ENCODE measurements around the gene FAM174B.

The FAM174B gene

GRCh38 chr15:92655178-92655995, at the start of gene FAM174B:
TSS of gene FAM174B (minus strand) at chr15:92655775.
- DNase-seq (ENCODE audit: low spot score) (no peak), FAIRE-seq (no peak)

DNA sequence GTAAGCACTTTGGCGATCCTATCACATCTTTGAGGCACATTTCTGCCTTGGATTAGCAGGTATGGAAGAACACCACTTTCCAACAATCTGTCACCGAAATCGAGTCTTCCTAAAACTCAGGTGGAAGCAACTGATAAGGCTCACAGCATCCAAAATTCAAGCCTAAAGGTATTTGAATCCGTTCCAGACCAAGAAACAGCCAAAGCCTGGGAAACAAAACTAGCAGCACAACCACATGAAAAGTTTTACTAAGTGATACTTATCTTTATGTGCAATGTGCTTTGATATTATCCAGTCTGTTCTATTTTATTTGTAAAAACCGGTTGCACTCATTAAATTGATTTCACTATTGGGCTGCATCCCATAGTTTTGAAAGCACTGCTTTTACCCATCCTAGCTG, 40.5 kb upstream of the FAM174B start:
- DNase-seq (ENCODE audit: low spot score) (no peak), FAIRE-seq (no peak)

DNA sequence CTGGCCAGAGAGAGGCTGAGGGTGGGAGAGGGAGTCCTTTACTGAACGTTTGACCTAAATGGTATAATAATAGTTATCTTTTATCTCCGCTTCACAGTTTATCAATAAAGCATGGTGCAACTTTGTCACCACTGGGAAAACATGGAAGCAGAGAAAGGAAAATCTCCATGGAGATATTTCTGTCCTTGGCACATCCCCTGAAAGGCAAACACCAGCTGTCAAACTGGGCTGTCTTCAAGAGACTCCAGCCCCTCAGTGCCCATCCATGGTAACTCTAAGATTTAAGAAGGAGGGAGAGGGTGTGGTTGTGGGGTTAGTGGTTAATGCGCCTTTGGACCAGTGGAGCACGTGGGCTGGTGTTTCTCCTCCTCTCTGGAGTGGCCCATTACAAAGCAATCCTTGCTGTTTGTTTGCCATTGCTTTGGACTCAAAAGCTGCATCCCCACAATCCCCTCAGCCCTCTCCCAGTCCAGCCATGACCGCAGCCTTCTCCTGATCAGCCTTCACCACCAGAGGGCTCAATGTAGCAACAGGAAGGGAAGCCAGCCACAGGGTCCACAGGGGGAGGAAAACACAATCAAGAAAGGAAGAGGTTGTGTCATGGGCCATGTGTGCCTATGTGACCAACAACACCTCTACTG, 38.2 kb upstream of the FAM174B start:
- DNase-seq (ENCODE audit: low spot score) (no peak), FAIRE-seq (no peak)

GRCh38 chr15:92690395-92690794, 34.8 kb upstream of the FAM174B start:
- FAIRE-seq (no peak), DNase-seq (ENCODE audit: low spot score) (no peak)

DNA sequence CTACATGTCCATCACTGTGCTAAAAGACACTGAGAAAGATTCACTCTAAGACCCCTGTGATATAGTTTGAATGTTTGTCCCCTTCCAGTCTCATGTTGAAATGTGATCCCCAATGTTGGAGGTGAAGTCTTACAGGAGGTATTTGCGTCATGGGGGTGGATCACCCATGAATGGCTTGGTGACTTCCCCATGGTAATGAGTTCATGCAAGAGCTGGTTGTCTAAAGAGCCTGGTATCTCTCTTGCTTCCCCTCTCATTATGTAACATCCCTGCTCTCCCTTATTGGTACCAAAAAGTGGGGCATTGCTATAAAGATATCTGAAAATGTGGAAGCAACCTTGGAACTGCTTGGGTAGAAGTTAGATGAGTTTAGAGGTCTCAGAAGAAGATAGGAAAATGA, 32.2 kb upstream of the FAM174B start:
- FAIRE-seq (no peak), DNase-seq (ENCODE audit: low spot score) (no peak)

GRCh38 chr15:92687195-92687602, 31.6 kb upstream of the FAM174B start:
- peak; percentile 5 for DNase-seq (ENCODE audit: low spot score)
- no peak for FAIRE-seq

DNA sequence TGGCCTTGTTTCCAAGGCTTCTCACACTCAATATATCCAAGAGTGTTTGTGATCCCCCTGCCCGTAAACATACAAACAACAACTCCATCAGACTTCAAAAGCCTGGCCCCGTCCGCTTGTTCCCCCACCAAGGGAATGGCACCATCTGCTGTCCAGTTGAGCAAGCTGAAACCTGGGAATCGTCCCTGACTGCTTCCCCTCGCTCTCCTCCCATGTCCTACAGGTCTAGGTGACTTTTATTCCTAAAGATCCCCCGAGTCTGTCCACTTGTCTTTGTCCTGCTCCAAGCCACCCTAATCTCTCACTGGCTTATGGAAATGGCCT, 27.9 kb upstream of the FAM174B start:
- FAIRE-seq (no peak), DNase-seq (ENCODE audit: low spot score) (no peak)

GRCh38 chr15:92682741-92683510, 27.4 kb upstream of the FAM174B start:
- DNase-seq (ENCODE audit: low spot score): no peak

DNA sequence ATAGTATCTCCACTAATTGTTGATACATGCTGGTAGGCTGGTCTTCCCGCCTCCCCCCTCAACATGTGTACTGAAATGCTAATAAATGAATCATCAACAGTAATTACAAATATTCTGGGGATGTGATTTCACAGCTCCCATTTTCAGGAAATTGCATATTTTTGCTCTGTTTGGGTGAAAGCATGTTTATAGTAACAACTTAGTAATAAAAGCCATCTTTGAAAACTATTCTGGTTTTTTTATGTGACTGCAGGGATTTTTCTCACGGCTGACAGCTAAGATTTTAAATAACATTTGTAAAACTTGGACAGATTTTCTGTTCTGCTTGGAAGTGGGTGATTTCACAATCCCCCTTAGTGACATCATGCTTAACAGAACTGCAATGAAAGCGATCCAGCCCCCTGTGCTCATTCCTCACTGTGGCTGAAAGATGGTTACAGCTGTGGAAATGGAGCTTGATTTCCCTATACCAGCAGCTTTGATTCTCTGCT, 25.6 kb upstream of the FAM174B start:
- FAIRE-seq: no peak
- DNase-seq (ENCODE audit: low spot score): no peak

More at GRCh38 chr15:92682741-92683510, 27.4 kb upstream of the FAM174B start:
- FAIRE-seq: no peak

DNA sequence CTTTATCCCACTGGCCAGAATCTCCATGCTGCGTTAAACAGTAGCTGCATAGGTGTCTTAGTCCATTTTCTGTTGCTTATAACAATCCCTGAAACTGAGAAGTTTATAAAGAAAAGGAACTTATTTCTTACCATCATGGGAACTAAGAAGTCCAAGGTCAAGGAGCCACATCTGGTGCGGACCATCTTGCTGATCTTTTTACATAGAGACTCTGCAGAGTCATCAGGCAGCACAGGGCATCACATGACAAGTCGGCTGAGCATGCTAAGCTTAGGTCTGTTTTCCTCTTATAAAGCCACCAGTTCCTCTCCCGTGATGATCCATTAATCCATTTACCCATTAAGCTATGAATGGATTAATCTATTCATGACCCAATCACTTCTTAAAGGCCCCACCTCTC, 22.4 kb upstream of the FAM174B start:
- no peak for FAIRE-seq
- no peak for DNase-seq (ENCODE audit: low spot score)

DNA sequence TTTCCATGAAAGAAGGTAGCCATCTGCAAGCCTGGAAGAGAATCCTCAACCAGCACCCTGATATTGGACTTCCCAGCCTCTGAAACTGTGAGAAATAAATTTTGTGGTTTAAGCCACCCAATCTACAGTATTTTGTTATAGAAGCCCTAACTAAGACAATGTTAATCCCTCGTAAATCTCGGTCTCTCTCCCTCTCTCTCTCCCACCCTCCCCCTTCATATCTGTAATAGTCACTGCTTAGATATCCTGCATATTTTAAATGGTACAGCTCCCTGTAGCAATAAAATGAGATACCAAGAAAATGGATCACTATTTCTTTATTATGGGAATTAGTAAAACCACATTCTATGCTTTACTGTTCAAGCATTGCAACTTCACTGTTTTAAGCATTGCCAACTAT, 21.0 kb upstream of the FAM174B start:
- FAIRE-seq (no peak), DNase-seq (ENCODE audit: low spot score) (no peak)

- FAIRE-seq: no peak
Observed at GRCh38 chr15:92675485-92675884, 19.9 kb upstream of the FAM174B start.

GRCh38 chr15:92674347-92674746, 18.8 kb upstream of the FAM174B start:
- DNase-seq (ENCODE audit: low spot score) (no peak), FAIRE-seq (no peak)

More at GRCh38 chr15:92675485-92675884, 19.9 kb upstream of the FAM174B start:
- no peak for DNase-seq (ENCODE audit: low spot score)

DNA sequence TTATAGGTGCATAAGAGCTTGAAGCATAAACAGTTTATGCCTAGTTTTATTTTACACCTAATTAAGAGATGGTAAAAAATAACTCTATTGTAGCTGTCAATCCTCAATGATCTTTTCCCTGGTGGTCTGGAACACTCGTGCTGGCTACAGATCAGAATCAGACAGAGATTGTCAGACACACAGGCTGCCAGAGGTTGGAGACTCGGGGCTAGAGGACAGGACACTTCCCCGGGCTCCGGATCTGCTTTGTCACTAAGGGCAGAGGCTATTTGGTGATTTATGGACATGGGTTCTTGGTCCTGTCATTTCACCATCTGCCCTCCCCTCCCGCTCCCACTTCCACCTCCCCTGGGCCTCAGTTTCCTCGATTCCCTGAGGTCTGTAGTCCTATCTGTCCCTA, 16.5 kb upstream of the FAM174B start:
- no peak for DNase-seq (ENCODE audit: low spot score)
- FAIRE-seq: no peak

GRCh38 chr15:92671406-92671805, 15.8 kb upstream of the FAM174B start:
- DNase-seq (ENCODE audit: low spot score) (no peak), FAIRE-seq (no peak)

DNA sequence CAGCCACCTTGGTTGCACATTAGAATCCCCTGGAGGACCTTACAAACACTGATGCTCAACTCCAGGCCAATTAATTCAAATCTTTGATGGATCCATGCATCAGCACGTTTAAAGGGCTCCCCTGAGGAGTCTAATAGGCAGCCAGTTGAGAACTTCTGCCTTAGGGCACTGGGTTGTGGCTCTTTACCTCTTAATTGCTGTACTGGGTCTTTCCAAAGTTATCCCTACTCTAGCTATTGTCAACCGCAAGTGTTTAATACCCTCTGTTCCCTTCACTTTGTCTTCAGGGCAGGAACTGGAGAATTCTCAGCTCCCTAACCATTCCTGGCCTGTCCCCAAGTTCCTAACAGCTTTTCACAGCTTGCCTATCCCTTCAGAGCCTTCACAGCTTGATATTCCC, 15.0 kb upstream of the FAM174B start:
- FAIRE-seq: no peak

GRCh38 chr15:92669432-92669831, 13.9 kb upstream of the FAM174B start:
- DNase-seq (ENCODE audit: low spot score): no peak
- FAIRE-seq: no peak

More for the DNA sequence above, 15.0 kb upstream of the FAM174B start:
- no peak for DNase-seq (ENCODE audit: low spot score)

DNA sequence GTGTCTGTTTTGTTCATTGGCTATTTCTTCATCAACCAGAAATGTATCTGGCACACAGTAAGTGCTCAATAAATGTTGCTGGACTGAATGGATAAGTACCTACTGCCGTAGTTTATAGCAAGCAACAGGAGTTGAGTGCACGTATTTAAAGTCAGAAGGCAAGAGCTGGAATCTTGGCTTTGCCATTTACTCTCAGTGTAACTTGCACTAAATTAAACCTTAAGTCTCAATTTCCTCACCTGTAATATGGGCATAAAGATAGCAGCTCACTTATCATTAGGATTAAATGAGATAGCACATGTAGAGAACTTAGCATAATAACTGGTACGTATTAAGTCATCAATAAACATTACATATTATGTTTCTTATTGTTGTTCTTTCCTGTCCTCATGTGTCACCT, 13.0 kb upstream of the FAM174B start:
- FAIRE-seq: no peak
- DNase-seq (ENCODE audit: low spot score): no peak

GRCh38 chr15:92667970-92668485, 12.5 kb upstream of the FAM174B start:
- no peak for FAIRE-seq
- no peak for DNase-seq (ENCODE audit: low spot score)

DNA sequence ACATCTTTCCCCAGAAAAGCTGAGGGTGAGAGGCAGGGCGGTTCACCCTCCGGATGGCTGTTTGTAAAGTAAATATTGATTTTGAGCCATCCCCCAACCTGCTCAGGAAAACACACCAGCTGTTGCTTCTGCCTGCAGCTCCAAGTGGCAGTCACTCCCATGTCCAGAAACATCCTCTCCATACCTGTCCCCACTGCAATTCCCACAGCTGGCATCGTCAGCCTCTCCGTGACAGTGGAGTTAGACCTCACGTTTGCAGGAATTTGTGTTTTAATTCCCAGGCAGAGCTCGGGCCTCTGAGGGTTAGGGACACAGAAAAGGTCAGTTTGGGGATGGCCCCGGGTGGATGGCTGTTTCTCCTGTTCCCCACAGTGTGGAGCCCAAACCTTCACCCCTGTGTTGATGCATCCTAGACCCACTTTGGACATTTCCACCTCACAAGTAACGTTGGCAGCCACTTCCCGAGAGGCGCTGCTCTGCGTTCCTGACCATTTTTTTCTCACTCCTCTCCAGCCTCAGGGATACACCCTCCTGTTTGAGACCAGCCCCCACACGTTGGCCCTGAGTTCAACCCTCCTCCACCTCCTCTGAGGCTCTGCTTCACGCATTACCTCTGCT, 11.8 kb upstream of the FAM174B start:
- no peak for FAIRE-seq
- no peak for DNase-seq (ENCODE audit: low spot score)

DNA sequence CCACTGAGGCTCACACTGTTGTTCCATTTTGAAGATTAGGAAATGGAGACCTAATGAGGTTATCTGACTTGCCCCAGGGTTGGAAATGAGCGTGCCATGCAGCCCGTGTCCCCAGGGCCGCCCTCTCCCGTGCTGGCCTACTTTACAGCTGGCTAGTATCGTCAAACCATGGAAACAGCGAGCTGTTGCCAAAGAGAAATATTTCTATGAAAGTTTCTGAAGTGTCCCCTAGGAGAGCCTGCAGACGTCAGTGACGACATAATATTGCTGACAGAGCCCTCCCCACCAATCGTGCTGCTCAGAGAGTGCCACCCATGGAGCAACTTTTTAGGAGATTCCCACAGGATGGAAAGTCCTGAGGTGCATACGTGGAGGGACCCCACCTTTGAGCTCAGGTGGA, 11.2 kb upstream of the FAM174B start:
- DNase-seq (ENCODE audit: low spot score) (no peak), FAIRE-seq (no peak)
